H1 (cell line): ENCODE data around the gene CHAC1. TPM values are rescaled to one million over a fixed set of nuclear protein-coding genes. Genes with fewer than 3 reads are reported as not detected.

Experiments used
- CTCF ChIA-PET: fragments of 300-600 bp; sonication (Branson Sonifier 250); formaldehyde crosslinking; loops from one replicate; lab custom pipeline; 2021; ENCODE audit not compliant: partially characterized antibody; lab: Charles Lee
- POLR2A ChIA-PET: fragments of 300-600 bp; sonication (Branson Sonifier 250); formaldehyde crosslinking; loops from one replicate; lab custom pipeline; 2021; ENCODE audit warnings: inconsistent platforms; ENCODE audit not compliant: partially characterized antibody; lab: Charles Lee
- DNase-seq, 2 experiments: peaks; one replicate each; pipeline versions ENCODE4 v3.0.0 to v3.0.0-alpha.2; 2010 to 2022; ENCODE audit warnings: low spot score in 2 of 2, low read depth in 1 of 2, mixed read lengths in 1 of 2
- FAIRE-seq: peaks from 2 replicates; lab custom pipeline; 2011; peaks lifted over from hg19 to GRCh38; lab: Jason Lieb, UNC
- H2AFZ ChIP-seq: 2 replicates; pipeline ENCODE4 v1.8.1; 2012; ENCODE audit warnings: low read length, inconsistent platforms
- H2AK5ac ChIP-seq: 2 replicates; pipeline ENCODE4 v1.6.1; 2013; ENCODE audit warnings: low read depth, low read length
- H2BK120ac ChIP-seq: replicated peaks from 2 replicates; pipeline ENCODE3; 2013; ENCODE audit warnings: low read depth, low read length, inconsistent platforms
- H2BK12ac ChIP-seq: 2 replicates; pipeline ENCODE4 v1.6.1; 2013; ENCODE audit warnings: low read depth, low read length
- H2BK15ac ChIP-seq: 2 replicates; pipeline ENCODE4 v1.6.1; 2013; ENCODE audit warnings: low read length
- H2BK20ac ChIP-seq: 2 replicates; pipeline ENCODE4 v1.6.1; 2013; ENCODE audit warnings: low read length
- H2BK5ac ChIP-seq: 2 replicates; pipeline ENCODE4 v1.6.1; 2013; ENCODE audit warnings: low read depth, low read length
- H3K14ac ChIP-seq: 2 replicates; pipeline ENCODE4 v1.6.1; 2013; ENCODE audit warnings: inconsistent platforms; ENCODE audit not compliant: insufficient read length
- H3K18ac ChIP-seq: 2 replicates; pipeline ENCODE4 v1.6.1; 2013; ENCODE audit warnings: low read length; ENCODE audit errors: extremely low read depth
- H3K23ac ChIP-seq: 2 replicates; pipeline ENCODE4 v1.6.1; 2013; ENCODE audit warnings: inconsistent platforms; ENCODE audit not compliant: insufficient read length
- H3K23me2 ChIP-seq: 2 replicates; pipeline ENCODE4 v1.6.1; 2013; ENCODE audit warnings: low read depth, low read length
- H3K27ac ChIP-seq: 2 replicates; pipeline ENCODE4 v1.6.1; 2011; ENCODE audit warnings: low read depth, low read length, inconsistent platforms
- H3K27me3 ChIP-seq, 4 experiments: replicated peaks in 1 of 4; 1 replicate in 1 of 4; 2 replicates in 3 of 4; pipeline versions ENCODE4 v1.6.1 to v1.8.1; 2011 to 2013; ENCODE audit warnings: low read length in 3 of 4, mild to moderate bottlenecking in 3 of 4, inconsistent platforms in 2 of 4, mixed read lengths in 2 of 4, moderate library complexity in 1 of 4; ENCODE audit not compliant: control insufficient read depth in 3 of 4, insufficient read depth in 3 of 4; ENCODE audit errors: extremely low read depth in 1 of 4
- H3K36me3 ChIP-seq, 4 experiments: 2 replicates each; pipeline versions ENCODE4 v1.6.1 to v1.8.1; 2011 to 2013; ENCODE audit warnings: mild to moderate bottlenecking in 4 of 4, low read length in 3 of 4, moderate library complexity in 2 of 4, control low read depth in 1 of 4, inconsistent platforms in 1 of 4; ENCODE audit not compliant: insufficient read depth in 4 of 4, control insufficient read depth in 2 of 4
- H3K4ac ChIP-seq: replicated peaks from 2 replicates; pipeline ENCODE3; 2013; ENCODE audit warnings: low read length, low read depth, mixed read lengths, inconsistent platforms; ENCODE audit not compliant: insufficient read length
- H3K4me1 ChIP-seq, 4 experiments: replicated peaks in 1 of 4; 1 replicate in 1 of 4; 2 replicates in 3 of 4; pipeline versions ENCODE4 v1.6.1 to v1.8.1; 2011 to 2013; ENCODE audit warnings: low read length in 3 of 4, inconsistent platforms in 2 of 4, mixed read lengths in 1 of 4; ENCODE audit not compliant: insufficient read depth in 4 of 4, control insufficient read depth in 3 of 4
- H3K4me2 ChIP-seq, 2 experiments: 2 replicates each; pipeline versions ENCODE4 v1.6.1 to v1.8.1; 2011 to 2013; ENCODE audit warnings: low read depth in 2 of 2, low read length in 2 of 2, control low read depth in 1 of 2, inconsistent platforms in 1 of 2, mild to moderate bottlenecking in 1 of 2; ENCODE audit not compliant: insufficient read depth in 1 of 2
- H3K4me3 ChIP-seq, 4 experiments: fragments of 200-600, 300-600 bp in 1 of 4; sonication (generic), shearing (Covaris generic), sonication (Bioruptor Twin) in 1 of 4; 2 replicates each; pipeline versions ENCODE4 v1.5.1 to v1.8.1; 2011 to 2016; ENCODE audit warnings: low read length in 4 of 4, low read depth in 3 of 4, control low read depth in 2 of 4, inconsistent platforms in 2 of 4, mild to moderate bottlenecking in 2 of 4, mixed read lengths in 1 of 4, moderate library complexity in 1 of 4; ENCODE audit not compliant: insufficient read depth in 2 of 4; ENCODE audit errors: extremely low read depth in 1 of 4
- H3K56ac ChIP-seq: replicated peaks from 2 replicates; pipeline ENCODE3; 2013; ENCODE audit warnings: low read depth, mild to moderate bottlenecking, mixed read lengths, low read length, inconsistent platforms; ENCODE audit not compliant: insufficient read length
- H3K79me1 ChIP-seq: 2 replicates; pipeline ENCODE4 v1.6.1; 2013; ENCODE audit warnings: low read depth, low read length, control low read depth
- H3K79me2 ChIP-seq, 2 experiments: 2 replicates each; pipeline versions ENCODE4 v1.6.1 to v1.8.1; 2012 to 2013; ENCODE audit warnings: low read length in 2 of 2, mild to moderate bottlenecking in 2 of 2, inconsistent platforms in 1 of 2; ENCODE audit not compliant: insufficient read depth in 2 of 2, control insufficient read depth in 1 of 2
- H3K9ac ChIP-seq, 4 experiments: replicated peaks in 1 of 4; 1 replicate in 1 of 4; 2 replicates in 3 of 4; pipeline versions ENCODE4 v1.6.1 to v1.8.1; 2011 to 2013; ENCODE audit warnings: low read depth in 3 of 4, low read length in 3 of 4, control low read depth in 2 of 4, mild to moderate bottlenecking in 2 of 4, moderate library complexity in 2 of 4, inconsistent platforms in 1 of 4; ENCODE audit errors: extremely low read depth in 1 of 4
- H3K9me3 ChIP-seq, 2 experiments: 2 replicates each; pipeline versions ENCODE4 v1.6.1 to v1.8.1; 2012 to 2013; ENCODE audit warnings: mild to moderate bottlenecking in 2 of 2, moderate library complexity in 2 of 2, control low read depth in 1 of 2, inconsistent platforms in 1 of 2, low read depth in 1 of 2, low read length in 1 of 2, mixed read lengths in 1 of 2; ENCODE audit not compliant: insufficient read depth in 2 of 2
- H4K20me1 ChIP-seq, 2 experiments: replicated peaks in 1 of 2; 2 replicates each; pipeline versions ENCODE3 to v1.8.1; 2011 to 2013; ENCODE audit warnings: inconsistent platforms in 2 of 2, low read length in 2 of 2, mild to moderate bottlenecking in 1 of 2; ENCODE audit not compliant: insufficient read depth in 2 of 2, control insufficient read depth in 1 of 2
- H4K5ac ChIP-seq: 2 replicates; pipeline ENCODE4 v1.6.1; 2013; ENCODE audit warnings: low read length, low read depth, mixed read lengths, inconsistent platforms; ENCODE audit not compliant: insufficient read length
- H4K8ac ChIP-seq: 2 replicates; pipeline ENCODE4 v1.8.0; 2013; ENCODE audit warnings: mild to moderate bottlenecking, moderate library complexity, low read length, inconsistent platforms; ENCODE audit not compliant: insufficient read depth; ENCODE audit errors: extremely low read depth
- H4K91ac ChIP-seq: replicated peaks from 2 replicates; pipeline ENCODE3; 2013; ENCODE audit warnings: low read length, mixed read lengths, inconsistent platforms; ENCODE audit not compliant: insufficient read length
- MAFK ChIP-seq: IDR thresholded peaks from 2 replicates; pipeline ENCODE4 v1.6.1; 2012; ENCODE audit warnings: low read depth, mild to moderate bottlenecking, improper control_type of control experiment, low read length
- USF2 ChIP-seq: IDR thresholded peaks from 2 replicates; pipeline ENCODE4 v1.6.1; 2011; ENCODE audit warnings: low read length, improper control_type of control experiment
- WGBS, 2 experiments: shearing (Covaris generic) in 1 of 2; methylation state at CpG; one replicate each; pipeline versions ENCODE4 v1.1.6 to v1.1.7; 2013 to 2015; ENCODE audit warnings: low lambda C conversion rate in 2 of 2, mixed read lengths in 2 of 2, inconsistent platforms in 1 of 2, low coverage in 1 of 2, missing lambda C conversion rate in 1 of 2; ENCODE audit not compliant: insufficient replicate concordance in 2 of 2, insufficient coverage in 1 of 2, insufficient read length in 1 of 2; ENCODE audit errors: extremely low coverage in 1 of 2, missing lambda C conversion rate in 1 of 2; 5-methylcytosine and 5-hydroxymethylcytosine counted together
- polyA plus RNA-seq, 7 experiments: library from polyadenylated mRNA; depleted of rRNA in 3 of 7; stranded (reverse) in 5 of 7; unstranded in 2 of 7; fragments of >200 nt in 5 of 7; fragments of 200-250 nt in 2 of 7; gene quantifications; 1 replicate in 5 of 7; 2 replicates in 1 of 7; 4 replicates in 1 of 7; pipeline versions ENCODE4 v1.2.1 to v1.2.3, GENCODE V29; 2011 to 2013; ENCODE audit warnings: missing spikeins in 2 of 7, mixed read lengths in 2 of 7
- total RNA-seq: library from RNA; stranded (reverse); fragmentation: NEBNext Ultra II Directional; extraction: Animal tissue kit (Norgen Biotek cat#: 25700); gene quantifications from 2 replicates; pipeline ENCODE4 v1.2.1, GENCODE V29; 2021

CHAC1 gene
- total and polyA plus RNA-seq, 2 of the 8 experiments (the other 6 are each of a cell fraction or from before 2014, with no cell fraction given), result 34.3 to 159 TPM

GRCh38 chr15:41001524-41002214, 48.4 kb downstream of the CHAC1 start:
- no peaks in the 10 kb centered on the region for H3K9me3 ChIP-seq
- H2BK5ac ChIP-seq, result no peak overlapping the region
- no peak overlapping the region for H2BK120ac ChIP-seq
- no peak overlapping the region for H4K5ac ChIP-seq
- H3K4me3 ChIP-seq, result no peak overlapping the region
- no peak overlapping the region for H2AFZ ChIP-seq
- H3K4me1 ChIP-seq, result no peaks in the 10 kb centered on the region
- H3K4me2 ChIP-seq, result no peak overlapping the region
- no peak overlapping the region for H3K23ac ChIP-seq
- H3K27ac ChIP-seq, result no peak overlapping the region
- no peak overlapping the region for H3K9ac ChIP-seq
- H3K14ac ChIP-seq, result no peak overlapping the region
- no peaks in the 10 kb centered on the region for H3K27me3 ChIP-seq
- DNase-seq (no peak), FAIRE-seq (no peak)
- no peaks in the 10 kb centered on the region for H3K79me2 ChIP-seq
- H3K36me3 ChIP-seq, result peaks cover 4 to 35% (median 10%) of the 10 kb centered on the region in 4 experiments
- no peak overlapping the region for H2AK5ac ChIP-seq
- no peak overlapping the region for H3K18ac ChIP-seq
- H3K79me1 ChIP-seq, result no peaks in the 10 kb centered on the region
- H4K20me1 ChIP-seq, result peaks cover 0 to 1% of the 10 kb centered on the region in 2 experiments
- TF ChIP-seq USF2, result peak; percentile 22; the same call in 1 of the 2 replicates
- TF ChIP-seq MAFK, result no peak
- CTCF ChIA-PET, result no interaction called here
- H2BK12ac ChIP-seq, result no peak overlapping the region
- H4K8ac ChIP-seq, result no peak overlapping the region
- POLR2A ChIA-PET, result no interaction called here
- H3K56ac ChIP-seq, result no peak overlapping the region
- H3K23me2 ChIP-seq, result no peaks in the 10 kb centered on the region
- no peak overlapping the region for H2BK20ac ChIP-seq
- no peak overlapping the region for H4K91ac ChIP-seq
- 89% methylated on average over 5 of the region's 5 CpGs; no CpG with 5 or more reads in 1 of the 2 experiments for WGBS, 2 experiments
- no peak overlapping the region for H2BK15ac ChIP-seq
- H3K4ac ChIP-seq, result no peak overlapping the region
